ENCODE measurements around the gene ASCC1.

ASCC1 gene

DNA sequence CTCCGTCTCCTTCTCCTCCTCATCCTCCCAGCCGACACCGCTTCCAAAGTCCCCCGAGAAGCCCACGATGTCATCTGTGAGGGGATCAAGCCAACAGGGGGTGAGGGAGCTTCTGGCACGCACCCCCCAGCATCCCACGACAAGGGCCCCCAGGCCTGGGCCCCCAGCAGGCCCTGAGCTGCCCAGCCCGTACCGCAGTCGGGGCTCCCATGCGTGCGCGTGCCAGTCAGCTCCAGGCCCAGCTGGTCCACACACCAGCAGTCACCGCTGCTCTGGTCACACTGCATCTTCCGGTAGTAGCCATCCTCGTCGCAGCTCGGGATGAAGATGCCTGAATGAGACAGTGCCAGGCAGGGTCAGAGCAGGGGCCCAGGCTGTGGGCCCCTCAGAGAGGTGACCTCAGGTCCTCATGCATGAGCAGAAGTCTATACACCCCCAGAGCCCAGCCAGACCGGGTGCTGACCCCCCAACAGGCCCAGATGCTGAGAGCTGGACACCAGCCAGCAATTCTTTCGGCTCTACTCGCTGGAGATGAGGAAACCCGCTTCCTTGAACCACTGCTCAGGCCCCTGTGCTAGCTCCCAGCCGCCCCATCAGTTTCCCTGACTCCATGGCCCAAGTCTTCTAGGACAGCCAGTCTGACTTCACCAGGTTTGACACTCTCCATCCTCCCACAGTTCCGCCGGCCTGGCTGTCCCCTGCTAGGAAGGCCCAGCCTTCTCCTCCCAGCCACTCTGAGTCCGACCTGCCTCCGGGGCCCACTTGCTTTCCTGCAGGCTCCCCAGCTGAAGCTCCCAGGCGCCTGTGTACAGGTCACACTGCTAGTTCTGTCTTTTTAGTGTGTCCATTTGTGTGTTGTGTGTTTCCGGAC is 153.0 kb downstream of the ASCC1 start:
- no peak for DNase-seq

- DNase-seq: no peak
These were observed 153.7 kb downstream of the ASCC1 start for GRCh38 chr10:72062382-72062781.

GRCh38 chr10:72061930-72062329 is 154.1 kb downstream of the ASCC1 start:
- no peak for DNase-seq

DNA sequence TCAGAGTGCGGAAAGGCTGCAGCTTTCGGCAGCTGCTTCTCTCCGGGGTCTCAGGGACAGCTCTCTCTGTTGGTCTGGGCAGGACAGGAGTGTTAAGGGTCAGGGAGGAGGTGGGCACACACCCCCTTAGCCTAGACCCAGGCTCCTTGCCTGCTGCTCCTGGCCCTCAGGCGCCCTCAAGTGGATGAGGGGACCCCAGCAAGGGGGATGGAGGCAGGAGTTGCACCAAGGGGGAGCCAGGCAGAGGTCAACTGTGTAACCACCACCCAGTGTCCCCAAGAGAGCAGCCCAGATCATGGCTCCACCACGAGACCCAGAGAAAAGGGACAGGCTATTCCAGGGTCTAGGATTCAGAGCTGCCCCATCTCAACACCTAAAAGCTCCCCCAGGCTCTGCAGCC is 154.6 kb downstream of the ASCC1 start:
- DNase-seq: peak; percentile 24

DNA sequence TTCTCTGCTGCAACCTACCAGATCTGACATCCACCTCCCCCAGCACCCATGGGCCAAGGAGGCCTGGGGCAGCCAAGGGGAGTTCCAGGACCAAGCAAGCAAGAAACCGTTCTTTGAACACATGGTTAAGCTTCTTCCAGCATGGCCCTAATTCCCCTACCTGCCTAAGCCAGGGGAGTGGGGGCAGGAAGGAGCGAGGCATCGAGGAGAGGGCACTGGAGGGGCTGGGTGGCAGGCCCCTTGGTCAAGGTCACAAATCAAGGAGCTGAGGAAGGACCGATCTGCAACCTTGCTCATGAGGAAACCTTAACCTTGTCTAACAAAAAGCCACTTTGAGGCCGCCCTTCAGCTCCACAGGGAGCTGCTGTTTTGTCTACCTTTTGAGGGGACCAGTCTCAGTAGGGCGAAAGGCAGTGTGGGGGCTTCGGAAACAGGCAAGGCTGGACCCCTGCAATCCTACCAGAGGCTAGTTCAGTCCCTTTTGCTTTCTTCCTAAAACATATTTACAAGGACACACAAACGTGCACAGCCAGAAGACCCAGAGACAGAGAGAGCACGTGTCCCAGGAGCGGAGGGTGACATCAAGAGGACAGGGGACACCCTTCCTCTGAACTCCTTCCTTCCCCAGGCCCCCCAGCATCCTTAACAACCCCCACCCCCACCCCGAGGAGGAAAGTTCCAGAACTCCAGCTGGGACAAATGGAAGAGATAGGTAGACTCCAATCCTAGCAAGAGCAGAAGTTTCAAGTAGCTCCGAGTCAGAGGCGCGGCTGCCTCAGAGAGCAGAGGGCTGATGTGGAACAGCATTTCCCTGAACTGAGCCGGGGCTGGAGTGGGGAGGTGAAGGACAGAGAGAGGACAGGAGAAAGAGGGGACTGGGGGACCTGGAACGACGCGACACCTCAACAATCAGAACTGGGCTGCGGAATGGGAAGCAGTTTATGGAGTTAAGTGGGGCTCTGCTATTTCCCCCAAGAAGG is 155.9 kb downstream of the ASCC1 start:
- no peak for DNase-seq

- no peak for DNase-seq
These were observed 156.9 kb downstream of the ASCC1 start for GRCh38 chr10:72058989-72059842.

DNA sequence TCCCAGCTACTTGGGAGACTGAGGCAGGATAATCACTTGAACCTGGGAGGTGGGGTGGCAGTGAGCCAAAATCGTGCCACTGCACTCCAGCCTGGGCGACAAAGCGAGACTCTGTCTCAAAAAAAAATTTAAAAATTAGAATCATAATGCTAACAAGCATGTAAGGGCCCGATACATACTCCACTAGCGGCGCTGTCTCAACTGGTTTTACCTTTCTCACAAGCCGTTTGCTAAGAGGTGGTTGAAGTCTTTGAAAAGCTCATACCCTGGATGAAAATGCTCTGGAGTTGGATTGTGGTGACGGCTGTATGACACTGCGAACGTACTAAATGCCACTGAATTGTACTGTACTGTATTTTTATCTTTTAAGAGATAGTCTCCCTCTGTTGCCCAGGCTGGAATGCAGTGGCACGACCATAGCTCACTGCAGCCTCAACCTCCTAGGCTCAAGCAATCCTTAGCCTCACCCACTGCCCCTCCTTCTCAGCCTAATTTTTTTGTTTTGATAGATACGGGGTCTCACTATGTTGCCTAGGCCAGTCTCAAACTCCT is 157.7 kb downstream of the ASCC1 start:
- DNase-seq: no peak

GRCh38 chr10:72056932-72057751 is 158.9 kb downstream of the ASCC1 start:
- no peak for DNase-seq

DNA sequence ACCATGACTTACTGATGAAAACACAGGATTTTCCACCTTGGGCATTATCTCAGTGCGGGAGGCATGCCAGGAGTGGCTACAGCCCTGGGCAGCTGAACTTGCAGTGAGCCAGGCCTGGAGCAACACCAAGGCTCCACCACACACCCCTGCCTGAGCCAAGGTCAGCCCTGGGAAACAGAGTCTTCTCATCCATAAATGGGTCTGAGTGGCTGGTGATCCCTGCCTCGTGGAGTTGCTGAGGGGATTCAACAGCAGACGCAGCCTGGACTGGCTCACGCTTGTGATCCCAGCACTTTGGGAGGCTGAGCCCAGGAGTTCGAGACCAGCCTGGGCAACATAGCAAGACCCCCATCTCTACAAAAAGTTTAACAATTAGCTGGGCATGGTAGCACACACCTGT is 160.0 kb downstream of the ASCC1 start:
- no peak for DNase-seq

DNA sequence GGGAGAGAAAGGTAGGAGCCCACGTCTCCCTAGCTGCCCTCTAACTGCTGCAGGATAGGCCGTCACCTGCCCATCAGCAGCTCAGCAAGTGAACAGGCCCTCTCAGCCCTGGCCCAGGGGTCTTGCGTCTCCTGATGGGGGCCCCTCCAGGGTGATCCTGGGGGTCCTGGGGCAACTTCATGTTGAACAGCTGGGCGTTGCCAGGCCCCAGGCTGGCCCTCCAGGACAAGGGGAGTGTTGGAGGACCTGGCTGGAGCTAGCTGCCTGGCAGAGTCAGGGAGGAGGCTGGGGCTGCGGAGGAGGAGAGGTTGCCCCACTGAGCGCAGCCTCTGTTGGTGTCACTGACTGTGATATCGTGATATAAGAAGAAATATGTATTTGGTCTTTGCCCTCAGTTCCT is 162.4 kb downstream of the ASCC1 start:
- no peak for DNase-seq

GRCh38 chr10:72050873-72051272 is 165.2 kb downstream of the ASCC1 start:
- DNase-seq: no peak

DNA sequence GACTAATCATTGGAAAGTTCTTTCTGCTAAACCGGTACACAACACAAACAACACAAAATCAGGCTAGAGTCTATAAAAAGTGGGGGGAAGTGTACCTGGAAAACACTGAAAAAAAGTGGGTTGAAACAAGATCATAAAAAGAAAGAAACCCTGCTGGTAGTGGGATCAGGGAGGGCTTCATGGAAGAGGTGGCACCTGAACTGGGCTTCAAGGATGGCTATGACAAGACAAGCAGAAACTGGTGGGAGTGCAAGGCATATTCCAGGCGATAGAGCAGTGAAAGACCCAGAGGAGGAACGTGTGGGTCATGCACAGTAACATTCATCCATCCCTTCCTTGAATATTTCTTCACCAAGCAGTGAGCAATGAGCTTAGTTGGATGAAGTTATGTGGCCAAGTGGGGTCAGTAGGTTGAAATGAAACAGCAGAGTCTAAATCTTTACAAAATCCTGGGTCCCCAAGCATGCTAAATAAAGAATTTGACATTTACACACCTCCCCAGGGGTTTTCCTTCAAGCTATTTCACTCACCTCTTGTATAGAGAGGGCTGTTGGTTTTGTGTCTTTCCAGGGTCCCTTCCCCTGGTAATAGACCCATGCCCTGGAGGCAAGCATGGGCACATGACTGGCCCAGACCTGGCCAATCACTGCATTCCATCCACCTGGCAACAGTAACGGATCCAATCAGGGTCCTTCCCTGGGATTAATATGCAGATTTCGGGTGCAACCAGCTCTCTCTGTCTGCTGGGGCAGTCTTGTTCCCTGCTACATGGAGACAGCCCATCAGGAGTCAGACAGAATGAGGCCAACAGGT is 165.9 kb downstream of the ASCC1 start:
- DNase-seq: no peak

GRCh38 chr10:72049472-72049871 is 166.6 kb downstream of the ASCC1 start:
- DNase-seq: no peak

GRCh38 chr10:72048450-72049124 is 167.5 kb downstream of the ASCC1 start:
- DNase-seq: peak; percentile 96

All from hematopoietic multipotent progenitor cell treated with erythropoietin and hydrocortisone succinate and interleukin-3 and kit ligand, for 6 days (in vitro differentiated cells).